ENCODE measurements around the gene SLC25A52.
A peak's percentile ranks its signal among the peaks of the same experiment; 100 is the strongest.

SLC25A52 gene

GRCh38 chr18:31723639-31723989, 37.1 kb downstream of the SLC25A52 start:
- H3K27ac Mint-ChIP-seq = no peak overlapping the region
- no peak overlapping the region for H3K4me3 Mint-ChIP-seq
- H3K4me1 Mint-ChIP-seq = peaks cover 1% of the 10 kb centered on the region
- H3K27me3 Mint-ChIP-seq = peaks cover 23% of the 10 kb centered on the region
- H3K9me3 Mint-ChIP-seq = peaks cover 8% of the 10 kb centered on the region
- no peaks in the 10 kb centered on the region for H3K36me3 Mint-ChIP-seq (ENCODE audit: low read depth)
- DNase-seq = no peak
- no peak for ATAC-seq

- Mint-ChIP-seq H3K4me3 (no peak overlapping the region), H3K4me1 (peaks cover 1% of the 10 kb centered on the region), H3K27me3 (peaks cover 23% of the 10 kb centered on the region), H3K9me3 (peaks cover 8% of the 10 kb centered on the region), H3K27ac (no peak overlapping the region), H3K36me3 (ENCODE audit: low read depth) (no peaks in the 10 kb centered on the region)
- DNase-seq = peak; percentile 78
- peak; percentile 86 for ATAC-seq
Measured at GRCh38 chr18:31722369-31722957, 38.2 kb downstream of the SLC25A52 start.

- DNase-seq = no peak
- Mint-ChIP-seq H3K9me3 (peaks cover 8% of the 10 kb centered on the region), H3K27me3 (peaks cover 23% of the 10 kb centered on the region), H3K4me3 (no peak overlapping the region), H3K4me1 (peaks cover 1% of the 10 kb centered on the region), H3K36me3 (ENCODE audit: low read depth) (no peaks in the 10 kb centered on the region), H3K27ac (no peak overlapping the region)
- ATAC-seq = no peak
Measured at GRCh38 chr18:31721601-31722000, 39.1 kb downstream of the SLC25A52 start.

- peaks cover 22% of the 10 kb centered on the region for H3K27me3 Mint-ChIP-seq
- H3K4me1 Mint-ChIP-seq = peaks cover 1% of the 10 kb centered on the region
- no peak overlapping the region for H3K4me3 Mint-ChIP-seq
- H3K9me3 Mint-ChIP-seq = peaks cover 8% of the 10 kb centered on the region
- ATAC-seq (no peak), DNase-seq (no peak)
- no peaks in the 10 kb centered on the region for H3K36me3 Mint-ChIP-seq (ENCODE audit: low read depth)
- H3K27ac Mint-ChIP-seq = no peak overlapping the region
Measured at GRCh38 chr18:31720867-31721266, 39.8 kb downstream of the SLC25A52 start.

DNA sequence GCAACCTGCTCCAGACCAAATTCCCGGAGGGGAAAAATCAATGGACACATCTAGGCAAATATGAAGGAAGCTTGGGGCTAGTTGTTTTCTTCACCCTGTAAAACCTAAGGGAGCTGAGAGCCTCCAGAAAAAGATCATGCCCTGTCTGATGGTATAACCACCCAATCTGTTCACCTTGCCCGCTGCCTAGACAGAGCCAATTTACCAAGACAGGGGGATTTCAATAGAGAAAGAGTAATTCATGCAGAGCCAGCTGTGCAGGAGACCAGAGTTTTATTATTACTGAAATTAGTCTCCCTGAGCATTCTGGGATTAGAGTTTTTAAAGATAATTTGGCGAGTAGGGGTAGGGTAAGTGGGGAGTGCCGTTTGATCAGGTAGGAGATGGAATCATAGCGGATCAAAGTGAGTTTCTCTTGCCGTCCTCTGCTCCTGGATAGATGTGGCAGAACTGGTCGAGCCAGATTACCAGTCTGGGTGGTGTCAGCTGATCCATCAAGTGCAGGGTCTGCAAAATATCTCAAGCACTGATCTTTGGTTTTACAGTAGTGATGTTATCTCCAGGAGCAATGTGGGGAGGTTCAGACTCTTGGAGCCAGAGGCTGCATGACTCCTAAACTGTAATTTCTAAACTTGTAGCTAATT, 41.2 kb downstream of the SLC25A52 start:
- no peaks in the 10 kb centered on the region for H3K36me3 Mint-ChIP-seq (ENCODE audit: low read depth)
- H3K27me3 Mint-ChIP-seq = peaks cover 16% of the 10 kb centered on the region
- H3K4me1 Mint-ChIP-seq = peaks cover 1% of the 10 kb centered on the region
- peaks cover 8% of the 10 kb centered on the region for H3K9me3 Mint-ChIP-seq
- DNase-seq (no peak), ATAC-seq (no peak)
- H3K4me3 Mint-ChIP-seq = no peak overlapping the region
- H3K27ac Mint-ChIP-seq = no peak overlapping the region

DNA sequence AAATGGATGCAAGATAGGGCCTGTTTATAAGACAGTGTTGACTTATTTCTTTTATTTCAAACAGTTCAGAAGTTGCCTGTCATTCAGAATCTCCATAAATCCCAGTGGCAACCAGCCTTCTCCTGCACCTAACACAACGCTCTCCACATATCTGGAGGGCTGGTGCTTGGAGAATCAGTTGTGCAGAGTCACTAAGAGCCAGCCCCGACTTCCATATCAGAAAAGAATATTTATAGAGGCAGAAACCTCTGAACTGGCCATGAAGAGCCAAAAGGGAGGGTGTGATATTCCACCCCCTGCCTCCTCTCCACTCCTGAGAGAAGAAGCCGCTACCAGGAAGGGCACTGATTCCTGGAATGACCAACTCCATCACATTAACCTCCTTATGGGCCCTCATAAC, 42.3 kb downstream of the SLC25A52 start:
- Mint-ChIP-seq H3K27ac (no peak overlapping the region), H3K36me3 (ENCODE audit: low read depth) (no peaks in the 10 kb centered on the region), H3K4me3 (no peak overlapping the region), H3K27me3 (peaks cover 7% of the 10 kb centered on the region), H3K4me1 (no peaks in the 10 kb centered on the region), H3K9me3 (peaks cover 8% of the 10 kb centered on the region)
- DNase-seq = no peak
- ATAC-seq = no peak

GRCh38 chr18:31716362-31716761, 44.3 kb downstream of the SLC25A52 start:
- Mint-ChIP-seq H3K4me1 (no peaks in the 10 kb centered on the region), H3K9me3 (peaks cover 8% of the 10 kb centered on the region), H3K27me3 (no peaks in the 10 kb centered on the region), H3K4me3 (no peak overlapping the region), H3K36me3 (ENCODE audit: low read depth) (no peaks in the 10 kb centered on the region), H3K27ac (no peak overlapping the region)
- DNase-seq (no peak), ATAC-seq (no peak)

DNA sequence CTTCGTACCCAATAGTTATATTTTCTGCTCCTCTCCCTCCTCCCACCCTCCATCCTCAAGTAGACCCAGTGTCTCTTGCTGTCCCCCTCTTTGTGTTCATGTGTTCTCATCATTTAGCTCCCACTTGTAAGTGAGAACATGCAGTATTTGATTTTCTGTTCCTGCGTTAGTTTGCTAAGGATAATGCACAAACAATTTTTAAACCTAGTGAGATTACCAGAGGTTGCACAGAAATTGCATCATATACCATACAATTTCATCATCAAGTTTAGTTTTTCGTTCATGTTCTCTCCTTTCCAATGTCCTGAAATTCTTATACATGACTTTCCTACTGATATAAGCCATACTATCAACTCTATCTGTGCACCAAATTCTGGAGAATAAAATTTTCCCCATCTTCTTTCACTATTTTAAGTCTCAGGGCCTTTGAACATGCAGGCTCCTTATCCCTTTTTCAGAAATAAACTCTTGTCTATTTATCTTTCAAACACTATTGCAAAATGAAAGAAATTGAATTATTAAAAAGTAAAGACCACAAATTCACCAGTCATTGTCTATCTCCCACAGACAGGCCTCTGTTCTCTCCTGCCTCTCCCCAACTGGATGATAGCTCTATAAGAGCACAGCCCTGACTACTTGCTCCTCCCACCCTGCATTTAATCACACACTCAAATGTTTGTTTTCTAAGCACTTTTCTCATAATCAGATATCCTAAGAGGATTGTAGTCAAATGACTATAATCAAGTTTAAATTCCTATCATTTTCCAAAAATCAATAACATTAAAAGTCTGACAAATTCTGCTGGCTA, 49.1 kb downstream of the SLC25A52 start:
- Mint-ChIP-seq H3K4me3 (no peak overlapping the region), H3K4me1 (no peaks in the 10 kb centered on the region), H3K27me3 (no peaks in the 10 kb centered on the region), H3K27ac (no peak overlapping the region), H3K9me3 (no peaks in the 10 kb centered on the region), H3K36me3 (ENCODE audit: low read depth) (no peaks in the 10 kb centered on the region)
- ATAC-seq (no peak), DNase-seq (no peak)

DNA sequence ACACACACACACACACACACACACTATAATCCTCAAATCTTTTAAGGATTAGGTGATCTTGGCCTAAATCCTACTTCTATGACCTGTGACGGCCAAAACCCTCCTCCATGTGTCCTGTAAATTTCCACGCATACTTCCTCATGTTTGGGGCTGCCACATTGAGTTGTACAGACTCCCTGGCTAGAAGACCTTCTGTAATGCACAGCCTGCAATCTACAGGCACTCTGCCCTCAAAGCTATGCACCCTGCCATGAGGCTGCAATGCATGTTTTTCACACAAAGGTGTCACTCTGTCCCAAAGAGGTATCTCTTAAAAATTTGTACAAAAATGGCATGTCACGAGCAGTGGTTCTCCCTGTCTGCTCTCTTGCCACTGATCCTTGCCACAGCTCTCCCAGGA, 49.9 kb downstream of the SLC25A52 start:
- Mint-ChIP-seq H3K4me3 (no peak overlapping the region), H3K27ac (no peak overlapping the region), H3K27me3 (no peaks in the 10 kb centered on the region), H3K4me1 (no peaks in the 10 kb centered on the region), H3K9me3 (no peaks in the 10 kb centered on the region), H3K36me3 (ENCODE audit: low read depth) (no peaks in the 10 kb centered on the region)
- ATAC-seq = no peak
- DNase-seq = no peak

Measured in activated naive CD8-positive, alpha-beta T cell treated with anti-CD3 and anti-CD28 coated beads, Interleukin-2, amount 50 U/mL, for 24 hours (primary cell).